Prostate gland (tissue), 2 donors: ENCODE data around the gene ADARB2.

Experiments
- POLR2A ChIP-seq: fragments of 450-650 bp; IDR thresholded peaks from one replicate; pipeline ENCODE4 v1.6.1; 2016; ENCODE audit warnings: antibody characterized with exemption, mild to moderate bottlenecking
- POLR2AphosphoS5 ChIP-seq: sonication (generic); formaldehyde crosslinking; IDR thresholded peaks from one replicate; pipeline ENCODE4 v1.6.1; 2017; ENCODE audit warnings: antibody characterized with exemption
- TF ChIP-seq, protein P1 (sequence below), 4 experiments: fragments of 200-600 bp in 2 of 4; fragments of 450-650 bp in 2 of 4; sonication (generic) in 2 of 4; IDR thresholded peaks; 1 replicate in 3 of 4; 2 replicates in 1 of 4; pipeline ENCODE4 v1.5.1; 2016 to 2019; ENCODE audit warnings: antibody characterized with exemption in 4 of 4, mild to moderate bottlenecking in 2 of 4, moderate library complexity in 2 of 4

DNA sequence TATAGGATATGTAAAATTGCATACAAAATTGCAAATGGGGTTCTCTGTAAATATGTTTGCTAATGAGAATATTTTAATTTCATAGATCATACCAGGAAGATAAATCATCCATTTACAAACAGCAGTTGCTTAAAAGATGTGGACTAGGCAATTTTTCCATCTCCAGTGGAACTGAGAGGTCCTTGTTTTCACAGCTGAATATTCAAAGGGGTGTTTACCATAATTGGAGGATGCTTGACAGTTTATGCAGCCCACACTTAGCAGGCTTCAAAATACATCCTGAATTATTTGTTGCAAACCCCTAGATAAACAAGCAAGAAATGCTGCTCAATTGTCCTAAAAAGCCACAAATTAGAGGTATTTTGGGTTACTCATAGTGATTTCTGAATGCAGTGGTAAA lies 69.9 kb downstream of the ADARB2 start:
- TF ChIP-seq POLR2A (no peak), POLR2AphosphoS5 (no peak)
- TF ChIP-seq, protein P1, sequence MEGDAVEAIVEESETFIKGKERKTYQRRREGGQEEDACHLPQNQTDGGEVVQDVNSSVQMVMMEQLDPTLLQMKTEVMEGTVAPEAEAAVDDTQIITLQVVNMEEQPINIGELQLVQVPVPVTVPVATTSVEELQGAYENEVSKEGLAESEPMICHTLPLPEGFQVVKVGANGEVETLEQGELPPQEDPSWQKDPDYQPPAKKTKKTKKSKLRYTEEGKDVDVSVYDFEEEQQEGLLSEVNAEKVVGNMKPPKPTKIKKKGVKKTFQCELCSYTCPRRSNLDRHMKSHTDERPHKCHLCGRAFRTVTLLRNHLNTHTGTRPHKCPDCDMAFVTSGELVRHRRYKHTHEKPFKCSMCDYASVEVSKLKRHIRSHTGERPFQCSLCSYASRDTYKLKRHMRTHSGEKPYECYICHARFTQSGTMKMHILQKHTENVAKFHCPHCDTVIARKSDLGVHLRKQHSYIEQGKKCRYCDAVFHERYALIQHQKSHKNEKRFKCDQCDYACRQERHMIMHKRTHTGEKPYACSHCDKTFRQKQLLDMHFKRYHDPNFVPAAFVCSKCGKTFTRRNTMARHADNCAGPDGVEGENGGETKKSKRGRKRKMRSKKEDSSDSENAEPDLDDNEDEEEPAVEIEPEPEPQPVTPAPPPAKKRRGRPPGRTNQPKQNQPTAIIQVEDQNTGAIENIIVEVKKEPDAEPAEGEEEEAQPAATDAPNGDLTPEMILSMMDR (IDR thresholded peaks at IDR 0.05) = no peak
